ENCODE results near the gene PGC. TPM values are rescaled to one million over a fixed set of nuclear protein-coding genes. Genes with fewer than 3 reads are reported as not detected.

PGC gene
- total and polyA plus RNA-seq, 9 of the 15 experiments (the other 6 are each of a cell fraction or from before 2014, with no cell fraction given): 0.17 to 0.40 TPM; not detected in 7

GRCh38 chr6:41747256-41748101, at the start of gene PGC (continued):
- TF ChIP-seq CBX8 (IDR thresholded peaks at IDR 0.05; ENCODE audit: borderline replicate concordance, extremely low read depth, low read depth, low read length, poor library complexity, severe bottlenecking) (no peak), ZSCAN32 (CRISPR knock-in tag; IDR thresholded peaks at IDR 0.05) (no peak), STAT5A (IDR thresholded peaks at IDR 0.05; ENCODE audit: borderline replicate concordance, low read length) (no peak; the same call in 1 of the 2 replicates), POU5F1 (IDR thresholded peaks at IDR 0.05; ENCODE audit: borderline replicate concordance, low read depth, low read length, partially characterized antibody) (no peak), ID3 (CRISPR knock-in tag; IDR thresholded peaks at IDR 0.05) (no peak), ID3 (tag; IDR thresholded peaks at IDR 0.05) (0 out of 2 replicates have a peak, but pooled peaks have one; percentile 30), ZNF41 (CRISPR knock-in tag; conservative IDR thresholded peaks at IDR 0.05) (no peak), TAF15 (IDR thresholded peaks at IDR 0.05; ENCODE audit: low read depth, low read length) (no peak), ZBTB49 (CRISPR knock-in tag; IDR thresholded peaks at IDR 0.05; ENCODE audit: borderline replicate concordance) (no peak), NUFIP1 (IDR thresholded peaks at IDR 0.05; ENCODE audit: partially characterized antibody) (no peak), ATF1 (CRISPR knock-in tag; IDR thresholded peaks at IDR 0.05) (no peak), ATF1 (tag; IDR thresholded peaks at IDR 0.05) (peak; percentile 31; the same call in 1 of the 2 replicates), ZNF274 (IDR thresholded peaks at IDR 0.05; ENCODE audit: borderline replicate concordance, low read depth, low read length) (no peak), IRF1 (CRISPR knock-in tag; IDR thresholded peaks at IDR 0.05; ENCODE audit: borderline replicate concordance) (no peak), YBX1 (IDR thresholded peaks at IDR 0.05) (no peak), NKRF (IDR thresholded peaks at IDR 0.05; ENCODE audit: borderline replicate concordance) (no peak), PHB2 (IDR thresholded peaks at IDR 0.05; ENCODE audit: low read depth) (no peak), ZNF584 (CRISPR knock-in tag; IDR thresholded peaks at IDR 0.05; ENCODE audit: low read depth) (no peak), ETV6 (IDR thresholded peaks at IDR 0.05; ENCODE audit: borderline replicate concordance in 1 of 2, low read depth in 2 of 2, low read length in 1 of 2) (no peak), ETV6 (CRISPR knock-in tag; IDR thresholded peaks at IDR 0.05; ENCODE audit: borderline replicate concordance) (no peak)
